Subcutaneous preadipocyte (primary cell): ENCODE measurements around the gene OR7G3. TPM values are rescaled to one million over a fixed set of nuclear protein-coding genes. Genes with fewer than 3 reads are reported as not detected.

ENCODE experiments used
- small RNA-seq: library from RNA; depleted of rRNA; stranded (forward); fragments of <200 nt; gene quantifications from one replicate; pipeline ENCODE3, GENCODE V24; 2012
- total RNA-seq: library from RNA; depleted of rRNA; stranded (reverse); fragments of >200 nt; gene quantifications from 2 replicates; pipeline ENCODE4 v1.2.3, GENCODE V29; 2012

The OR7G3 gene
- total RNA-seq: not detected in 2 replicates

GRCh38 chr19:9126900-9127405 lies at the start of gene OR7G3:
Gene OR7G3, minus strand, starts transcription at chr19:9126950. Its CDS starts 0 bp downstream, at chr19:9126950.

GRCh38 chr19:9140159-9140874 lies 13.6 kb upstream of the OR7G3 start, which contains the start of gene ZNF317:
Gene ZNF317, plus strand, starts transcription at chr19:9140397. Its CDS starts 15,620 bp downstream, at chr19:9156017.

GRCh38 chr19:9115307-9115813 lies 11.4 kb downstream of the OR7G3 start, which contains the start of gene OR7G1:
Gene OR7G1, minus strand, starts transcription at chr19:9115763. Its CDS starts 0 bp downstream, at chr19:9115763.

GRCh38 chr19:9107375-9107774 lies 19.4 kb downstream of the OR7G3 start, which contains the start of gene OR7G2:
Gene OR7G2, minus strand, starts transcription at chr19:9107475. Its CDS starts 4,232 bp downstream, at chr19:9103243.

GRCh38 chr19:9086761-9087160 lies 40.0 kb downstream of the OR7G3 start, which contains the start of gene OR1M1:
Gene OR1M1, plus strand, starts transcription at chr19:9087061. Its CDS starts 6,184 bp downstream, at chr19:9093245.

Small RNAs within 50 kb of the gene (small RNA-seq; reads per million reads assigned to genes)
- gene OR1M4P: not detected

Other genes with a start within 250 kb of the OR7G3 start
- under 0.01 TPM in 1 of 2 replicates, not detected in the other for gene MUC16, start 116.5 kb downstream of the OR7G3 start, total RNA-seq
- not detected in 2 replicates for gene OR1M1, start 39.9 kb downstream of the OR7G3 start, total RNA-seq
- not detected in 2 replicates for gene OR7G2, start 19.5 kb downstream of the OR7G3 start, total RNA-seq
- not detected in 2 replicates for gene OR7G1, start 11.2 kb downstream of the OR7G3 start, total RNA-seq
- gene ZNF317, start 13.4 kb upstream of the OR7G3 start, total RNA-seq: 16.9 and 18.8 TPM in 2 replicates
- gene OR7D2, start 52.0 kb upstream of the OR7G3 start, total RNA-seq: not detected in 2 replicates
- not detected in 2 replicates for gene OR7D4, start 92.6 kb upstream of the OR7G3 start, total RNA-seq
- not detected in 2 replicates for gene OR7E24, start 124.0 kb upstream of the OR7G3 start, total RNA-seq
- 5.9 and 7.3 TPM in 2 replicates for gene ZNF699, start 182.9 kb upstream of the OR7G3 start, total RNA-seq
- 7.3 and 9.0 TPM in 2 replicates for gene ZNF559, start 197.2 kb upstream of the OR7G3 start, total RNA-seq
- gene ZNF177, start 236.1 kb upstream of the OR7G3 start, total RNA-seq: 0.73 and 0.78 TPM in 2 replicates